ENCODE measurements around the gene SESTD1.

GRCh38 chr2:179104736-179105135, 159.9 kb downstream of the SESTD1 start:
- TF ChIP-seq CTCF (IDR thresholded peaks at IDR 0.05) (no peak), POLR2A (IDR thresholded peaks at IDR 0.05) (no peak)
